ENCODE results near the gene GDF11.
A peak's percentile ranks its signal among the peaks of the same experiment; 100 is the strongest.

Gene GDF11

GRCh38 chr12:55744340-55745030 is 1.6 kb downstream of the GDF11 start:
- Histone ChIP-seq H2BK15ac (ENCODE audit: low read length) (peak overlapping the region; percentile 68), H3K9me3 (replicated peaks in 1 of 2; ENCODE audit: control insufficient read depth in 2 of 2, insufficient read depth in 1 of 2, low read depth in 1 of 2, low read length in 2 of 2) (no peaks in the 10 kb centered on the region), H3K27ac (replicated peaks; ENCODE audit: low read length) (peak overlapping the region; percentile 100), H2AK5ac (ENCODE audit: low read depth, low read length) (peak overlapping the region; percentile 92), H3K4me1 (ENCODE audit: control insufficient read depth in 2 of 2, insufficient read depth in 1 of 2, low read depth in 1 of 2, low read length in 2 of 2) (peaks cover 25 to 29% of the 10 kb centered on the region in 2 donors), H4K91ac (ENCODE audit: low read depth, low read length, poor library complexity) (peak overlapping the region; percentile 40), H3K23ac (ENCODE audit: low read depth, low read length, poor library complexity) (peak overlapping the region; percentile 18), H3K4me3 (ENCODE audit: low read length in 2 of 2) (peak overlapping the region; percentile 97 to 98), H2BK12ac (ENCODE audit: low read length) (peak overlapping the region; percentile 14), H3K27me3 (ENCODE audit: control insufficient read depth in 3 of 3, insufficient read depth in 3 of 3, low read depth in 1 of 3, low read length in 3 of 3) (no peaks in the 10 kb centered on the region), H2AFZ (ENCODE audit: low read length) (peak overlapping the region; percentile 69), H4K8ac (ENCODE audit: low read depth, low read length) (peak overlapping the region; percentile 94), H3K4ac (ENCODE audit: low read length) (no peak overlapping the region), H3K18ac (ENCODE audit: low read length) (peak overlapping the region; percentile 98), H2BK5ac (ENCODE audit: low read length) (peak overlapping the region; percentile 99), H3K79me1 (ENCODE audit: low read depth, low read length) (peaks cover 5% of the 10 kb centered on the region), H3K14ac (ENCODE audit: low read length) (no peak overlapping the region), H3K36me3 (replicated peaks in 1 of 2; ENCODE audit: control insufficient read depth in 2 of 2, insufficient read depth in 2 of 2, low read length in 2 of 2) (peaks cover 18 to 32% of the 10 kb centered on the region in 2 donors), H2BK120ac (ENCODE audit: low read depth, low read length) (peak overlapping the region; percentile 56), H3K4me2 (ENCODE audit: insufficient read depth, low read length, poor library complexity, severe bottlenecking) (peak overlapping the region; percentile 76), H3K9ac (ENCODE audit: low read depth, low read length, poor library complexity) (peak overlapping the region; percentile 99)
- DNase-seq (ENCODE audit: low spot score), result no peak
- no CpG with 5 or more reads among the region's 11 CpGs for WGBS, 2 donors (ENCODE audit: extremely low coverage in 2 of 2, insufficient read length in 2 of 2, insufficient replicate concordance in 1 of 2)

- Histone ChIP-seq H3K23ac (ENCODE audit: low read depth, low read length, poor library complexity) (no peak overlapping the region), H3K18ac (ENCODE audit: low read length) (peak overlapping the region; percentile 96), H3K4ac (ENCODE audit: low read length) (no peak overlapping the region), H3K9me3 (replicated peaks in 1 of 2; ENCODE audit: control insufficient read depth in 2 of 2, insufficient read depth in 1 of 2, low read depth in 1 of 2, low read length in 2 of 2) (no peaks in the 10 kb centered on the region), H4K91ac (ENCODE audit: low read depth, low read length, poor library complexity) (peak overlapping the region; percentile 68), H2BK120ac (ENCODE audit: low read depth, low read length) (peak overlapping the region; percentile 56), H3K9ac (ENCODE audit: low read depth, low read length, poor library complexity) (peak overlapping the region; percentile 89), H3K36me3 (replicated peaks in 1 of 2; ENCODE audit: control insufficient read depth in 2 of 2, insufficient read depth in 2 of 2, low read length in 2 of 2) (peaks cover 25 to 43% of the 10 kb centered on the region in 2 donors), H2BK12ac (ENCODE audit: low read length) (peak overlapping the region; percentile 48), H3K4me1 (ENCODE audit: control insufficient read depth in 2 of 2, insufficient read depth in 1 of 2, low read depth in 1 of 2, low read length in 2 of 2) (peaks cover 25 to 29% of the 10 kb centered on the region in 2 donors), H4K8ac (ENCODE audit: low read depth, low read length) (no peak overlapping the region), H2AFZ (ENCODE audit: low read length) (peak overlapping the region; percentile 32), H2BK15ac (ENCODE audit: low read length) (peak overlapping the region; percentile 88), H2AK5ac (ENCODE audit: low read depth, low read length) (no peak overlapping the region), H3K79me1 (ENCODE audit: low read depth, low read length) (peaks cover 7% of the 10 kb centered on the region), H3K4me3 (ENCODE audit: low read length in 2 of 2) (peak overlapping the region; percentile 97 to 98), H3K27ac (replicated peaks; ENCODE audit: low read length) (peak overlapping the region; percentile 100), H3K14ac (ENCODE audit: low read length) (no peak overlapping the region), H2BK5ac (ENCODE audit: low read length) (peak overlapping the region; percentile 99), H3K27me3 (ENCODE audit: control insufficient read depth in 3 of 3, insufficient read depth in 3 of 3, low read depth in 1 of 3, low read length in 3 of 3) (no peaks in the 10 kb centered on the region), H3K4me2 (ENCODE audit: insufficient read depth, low read length, poor library complexity, severe bottlenecking) (peak overlapping the region; percentile 76)
- no CpG with 5 or more reads among the region's 13 CpGs for WGBS, 2 donors (ENCODE audit: extremely low coverage in 2 of 2, insufficient read length in 2 of 2, insufficient replicate concordance in 1 of 2)
- DNase-seq (ENCODE audit: low spot score), result peak; percentile 94
Observed at GRCh38 chr12:55745361-55746173, 2.6 kb downstream of the GDF11 start.

- Histone ChIP-seq H3K27me3 (ENCODE audit: control insufficient read depth in 3 of 3, insufficient read depth in 3 of 3, low read depth in 1 of 3, low read length in 3 of 3) (no peaks in the 10 kb centered on the region), H2BK5ac (ENCODE audit: low read length) (no peak overlapping the region), H3K36me3 (replicated peaks in 1 of 2; ENCODE audit: control insufficient read depth in 2 of 2, insufficient read depth in 2 of 2, low read length in 2 of 2) (peaks cover 33 to 51% of the 10 kb centered on the region in 2 donors), H3K9me3 (replicated peaks in 1 of 2; ENCODE audit: control insufficient read depth in 2 of 2, insufficient read depth in 1 of 2, low read depth in 1 of 2, low read length in 2 of 2) (no peaks in the 10 kb centered on the region), H3K4ac (ENCODE audit: low read length) (no peak overlapping the region), H3K23ac (ENCODE audit: low read depth, low read length, poor library complexity) (no peak overlapping the region), H3K4me1 (ENCODE audit: control insufficient read depth in 2 of 2, insufficient read depth in 1 of 2, low read depth in 1 of 2, low read length in 2 of 2) (peaks cover 25 to 29% of the 10 kb centered on the region in 2 donors), H2BK15ac (ENCODE audit: low read length) (no peak overlapping the region), H2AFZ (ENCODE audit: low read length) (peak overlapping the region; percentile 32), H3K27ac (replicated peaks; ENCODE audit: low read length) (peak overlapping the region; percentile 100), H4K91ac (ENCODE audit: low read depth, low read length, poor library complexity) (no peak overlapping the region), H3K14ac (ENCODE audit: low read length) (no peak overlapping the region), H2BK12ac (ENCODE audit: low read length) (no peak overlapping the region), H4K8ac (ENCODE audit: low read depth, low read length) (no peak overlapping the region), H3K4me3 (ENCODE audit: low read length in 2 of 2) (peak overlapping the region; percentile 49 to 77), H2AK5ac (ENCODE audit: low read depth, low read length) (no peak overlapping the region), H3K79me1 (ENCODE audit: low read depth, low read length) (peaks cover 7% of the 10 kb centered on the region), H3K9ac (ENCODE audit: low read depth, low read length, poor library complexity) (no peak overlapping the region), H3K18ac (ENCODE audit: low read length) (peak overlapping the region; percentile 76), H2BK120ac (ENCODE audit: low read depth, low read length) (no peak overlapping the region), H3K4me2 (ENCODE audit: insufficient read depth, low read length, poor library complexity, severe bottlenecking) (peak overlapping the region; percentile 75)
- no peak for DNase-seq (ENCODE audit: low spot score)
- no CpG with 5 or more reads among the region's 3 CpGs for WGBS, 2 donors (ENCODE audit: extremely low coverage in 2 of 2, insufficient read length in 2 of 2, insufficient replicate concordance in 1 of 2)
Observed at GRCh38 chr12:55746174-55746912, 3.4 kb downstream of the GDF11 start.

- Histone ChIP-seq H3K27ac (replicated peaks; ENCODE audit: low read length) (peak overlapping the region; percentile 100), H2AK5ac (ENCODE audit: low read depth, low read length) (no peak overlapping the region), H2AFZ (ENCODE audit: low read length) (no peak overlapping the region), H2BK5ac (ENCODE audit: low read length) (no peak overlapping the region), H3K23ac (ENCODE audit: low read depth, low read length, poor library complexity) (no peak overlapping the region), H3K4me2 (ENCODE audit: insufficient read depth, low read length, poor library complexity, severe bottlenecking) (no peak overlapping the region), H3K18ac (ENCODE audit: low read length) (no peak overlapping the region), H3K27me3 (ENCODE audit: control insufficient read depth in 3 of 3, insufficient read depth in 3 of 3, low read depth in 1 of 3, low read length in 3 of 3) (no peaks in the 10 kb centered on the region), H3K79me1 (ENCODE audit: low read depth, low read length) (peaks cover 7% of the 10 kb centered on the region), H3K4me1 (ENCODE audit: control insufficient read depth in 2 of 2, insufficient read depth in 1 of 2, low read depth in 1 of 2, low read length in 2 of 2) (peaks cover 23 to 26% of the 10 kb centered on the region in 2 donors), H4K8ac (ENCODE audit: low read depth, low read length) (no peak overlapping the region), H3K9ac (ENCODE audit: low read depth, low read length, poor library complexity) (no peak overlapping the region), H4K91ac (ENCODE audit: low read depth, low read length, poor library complexity) (no peak overlapping the region), H3K4me3 (ENCODE audit: low read length in 2 of 2) (no peak overlapping the region), H3K36me3 (replicated peaks in 1 of 2; ENCODE audit: control insufficient read depth in 2 of 2, insufficient read depth in 2 of 2, low read length in 2 of 2) (peaks cover 38 to 56% of the 10 kb centered on the region in 2 donors), H3K9me3 (replicated peaks in 1 of 2; ENCODE audit: control insufficient read depth in 2 of 2, insufficient read depth in 1 of 2, low read depth in 1 of 2, low read length in 2 of 2) (no peaks in the 10 kb centered on the region), H2BK120ac (ENCODE audit: low read depth, low read length) (no peak overlapping the region), H2BK15ac (ENCODE audit: low read length) (no peak overlapping the region), H2BK12ac (ENCODE audit: low read length) (no peak overlapping the region), H3K14ac (ENCODE audit: low read length) (no peak overlapping the region), H3K4ac (ENCODE audit: low read length) (no peak overlapping the region)
- no peak for DNase-seq (ENCODE audit: low spot score)
Observed at GRCh38 chr12:55746913-55747231, 4.0 kb downstream of the GDF11 start.

Measured in neuronal stem cell (in vitro differentiated cells).